Cardiac fibroblast (primary cell): ENCODE results near the gene VPREB1.

Experiments
- DNase-seq, 2 donors: peaks; one replicate each; pipeline versions ENCODE4 v3.0.0 to v3.0.0-alpha.2; 2010; ENCODE audit warnings: low read depth in 2 of 2
- H3K4me3 ChIP-seq, 2 donors: replicated peaks in 1 of 2; 1 replicate in 1 of 2; 2 replicates in 1 of 2; pipeline ENCODE4 v1.5.1; 2011; ENCODE audit warnings: low read depth in 2 of 2, low read length in 2 of 2, mild to moderate bottlenecking in 2 of 2, moderate library complexity in 1 of 2
- TF ChIP-seq, protein P1 (sequence below): IDR thresholded peaks from one replicate; pipeline ENCODE4 v1.5.1; 2011; ENCODE audit warnings: low read depth, mild to moderate bottlenecking, low read length, inconsistent platforms

VPREB1 gene

DNA sequence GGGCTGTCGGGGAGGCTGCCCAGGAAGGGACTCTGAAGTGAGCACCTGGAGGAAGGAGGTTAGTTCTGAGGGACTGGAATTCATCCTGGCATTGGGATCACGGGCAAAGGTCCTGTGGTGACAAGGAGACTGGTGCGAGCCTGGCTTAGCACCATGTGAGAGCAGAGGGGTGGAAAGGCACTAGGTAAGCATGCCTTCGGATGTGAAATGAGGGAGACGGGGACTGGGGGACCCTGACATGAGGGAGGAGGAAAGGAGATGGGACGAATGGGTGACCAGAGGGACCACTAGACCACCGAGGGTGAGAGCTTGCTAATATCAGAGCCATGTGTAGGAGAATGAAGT is 3.1 kb upstream of the VPREB1 start:
- TF ChIP-seq, protein P1, sequence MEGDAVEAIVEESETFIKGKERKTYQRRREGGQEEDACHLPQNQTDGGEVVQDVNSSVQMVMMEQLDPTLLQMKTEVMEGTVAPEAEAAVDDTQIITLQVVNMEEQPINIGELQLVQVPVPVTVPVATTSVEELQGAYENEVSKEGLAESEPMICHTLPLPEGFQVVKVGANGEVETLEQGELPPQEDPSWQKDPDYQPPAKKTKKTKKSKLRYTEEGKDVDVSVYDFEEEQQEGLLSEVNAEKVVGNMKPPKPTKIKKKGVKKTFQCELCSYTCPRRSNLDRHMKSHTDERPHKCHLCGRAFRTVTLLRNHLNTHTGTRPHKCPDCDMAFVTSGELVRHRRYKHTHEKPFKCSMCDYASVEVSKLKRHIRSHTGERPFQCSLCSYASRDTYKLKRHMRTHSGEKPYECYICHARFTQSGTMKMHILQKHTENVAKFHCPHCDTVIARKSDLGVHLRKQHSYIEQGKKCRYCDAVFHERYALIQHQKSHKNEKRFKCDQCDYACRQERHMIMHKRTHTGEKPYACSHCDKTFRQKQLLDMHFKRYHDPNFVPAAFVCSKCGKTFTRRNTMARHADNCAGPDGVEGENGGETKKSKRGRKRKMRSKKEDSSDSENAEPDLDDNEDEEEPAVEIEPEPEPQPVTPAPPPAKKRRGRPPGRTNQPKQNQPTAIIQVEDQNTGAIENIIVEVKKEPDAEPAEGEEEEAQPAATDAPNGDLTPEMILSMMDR = no peak
- no peak for DNase-seq

DNA sequence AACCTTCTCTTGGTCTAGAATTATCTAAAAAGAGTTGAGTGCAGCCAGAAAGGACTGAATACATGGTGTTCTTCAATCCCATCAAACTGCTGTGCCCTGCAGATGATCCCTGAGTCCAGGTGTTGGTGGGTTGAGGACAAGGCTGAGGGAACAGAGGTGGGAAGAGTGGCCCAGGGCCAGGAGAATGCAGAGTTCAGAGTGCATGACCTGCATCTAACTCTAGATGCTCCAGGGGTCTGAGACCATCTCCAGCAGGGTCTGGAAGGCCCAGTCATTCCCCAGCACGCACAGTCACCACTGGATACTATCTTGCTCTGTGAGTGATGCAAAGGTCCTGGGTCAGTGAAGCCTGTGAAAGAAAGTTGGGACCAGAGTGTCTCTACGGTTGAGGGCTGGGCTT is 2.1 kb upstream of the VPREB1 start:
- DNase-seq = no peak
- H3K4me3 ChIP-seq = no peak overlapping the region
- TF ChIP-seq, protein P1 = no peak

More for the DNA sequence above, 3.1 kb upstream of the VPREB1 start:
- H3K4me3 ChIP-seq = no peak overlapping the region

DNA sequence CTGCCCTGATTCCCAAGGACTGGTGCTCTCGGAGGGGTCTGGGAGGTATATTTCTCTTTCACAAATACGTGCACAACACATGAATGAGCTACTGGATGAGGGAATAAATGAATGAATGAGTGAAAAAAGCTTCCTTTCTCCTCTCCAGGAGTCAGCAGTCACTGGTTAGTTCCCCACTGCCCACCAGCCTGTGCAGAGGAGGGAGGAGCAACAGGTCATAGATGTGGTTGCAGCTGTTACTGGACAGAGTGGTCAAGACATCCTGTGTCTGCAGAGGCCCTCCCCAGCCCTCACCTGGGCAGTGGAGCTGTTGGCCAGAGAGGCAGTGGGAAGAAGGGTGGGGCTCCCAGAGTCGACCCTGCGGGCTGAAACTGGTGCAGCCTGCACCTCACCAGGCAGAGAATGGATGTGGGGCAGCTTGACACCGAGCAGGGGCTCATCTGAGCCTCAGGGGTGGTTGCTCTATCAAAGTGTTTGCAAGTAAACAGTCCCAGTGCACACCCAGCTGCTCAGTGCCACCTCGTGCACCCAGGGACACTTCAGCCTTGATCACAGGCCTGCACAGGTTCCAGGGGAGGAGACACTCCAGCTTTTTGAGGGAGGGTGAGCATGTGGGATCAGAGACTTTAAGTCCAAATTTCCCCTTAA is 1.4 kb upstream of the VPREB1 start:
- TF ChIP-seq, protein P1 = no peak
- H3K4me3 ChIP-seq = no peak overlapping the region
- no peak for DNase-seq

DNA sequence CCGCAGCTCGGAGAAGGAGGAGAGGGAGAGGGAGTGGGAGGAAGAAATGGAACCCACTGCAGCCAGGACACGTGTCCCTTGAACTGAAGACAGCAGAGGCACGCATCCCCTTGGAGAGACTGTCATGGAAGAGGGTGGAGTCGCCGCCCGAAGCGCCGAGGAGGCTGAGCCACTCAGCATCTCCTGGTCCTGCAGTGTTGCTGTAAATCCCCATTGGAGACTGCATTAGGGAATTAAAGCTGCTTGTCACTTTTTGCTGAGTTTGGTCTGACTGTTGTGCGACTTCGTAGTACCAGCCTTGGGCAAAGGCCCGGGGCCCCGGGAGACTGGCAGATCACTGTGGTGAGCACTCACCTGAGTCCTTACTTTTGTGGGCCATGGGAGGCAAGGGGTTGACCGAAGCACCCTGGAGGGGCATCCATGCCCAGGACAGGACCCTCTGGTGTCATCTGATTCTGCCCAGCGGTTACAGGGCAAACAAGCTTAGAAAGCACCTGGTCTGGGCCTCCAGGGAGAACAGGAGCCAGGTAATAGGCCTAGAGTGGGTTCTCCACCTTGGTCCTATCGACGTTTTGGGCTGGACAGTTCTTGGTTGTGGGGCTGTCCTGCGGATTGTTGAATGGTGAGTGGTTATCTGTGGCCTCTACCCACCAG is 797 bp downstream of the VPREB1 start:
- no peak overlapping the region for H3K4me3 ChIP-seq
- TF ChIP-seq, protein P1 = no peak

DNA sequence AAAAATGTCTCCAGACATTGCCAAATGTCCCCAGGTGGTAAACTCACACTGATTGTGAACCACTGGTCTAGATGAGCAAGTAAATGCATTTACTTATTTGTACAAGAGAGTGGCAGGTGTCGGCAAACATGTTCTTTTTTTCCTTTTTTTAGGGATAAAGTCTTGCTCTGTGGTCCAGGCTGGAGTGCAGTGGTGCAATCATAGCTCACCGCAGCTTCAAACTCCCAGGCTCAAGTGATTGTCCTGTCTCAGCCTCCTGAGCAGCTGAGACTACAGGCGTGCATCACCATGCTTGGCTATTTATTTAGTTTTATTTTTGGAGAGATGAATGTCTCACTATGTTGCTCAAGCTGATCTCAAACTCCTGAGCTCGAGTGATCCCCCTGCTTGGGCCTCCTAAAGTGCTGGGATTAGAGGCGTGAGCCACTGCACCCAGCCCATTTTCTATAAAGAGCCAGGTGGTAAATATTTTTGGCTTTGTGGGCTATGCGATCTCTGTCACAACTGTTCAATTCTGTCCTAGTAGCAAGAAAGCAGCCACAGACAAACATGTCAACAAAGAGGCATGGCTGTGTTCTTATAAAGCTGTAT is 1.4 kb downstream of the VPREB1 start:
- no peak overlapping the region for H3K4me3 ChIP-seq
- no peak for DNase-seq
- TF ChIP-seq, protein P1 = no peak

More for the DNA sequence above, 797 bp downstream of the VPREB1 start:
- no peak for DNase-seq

DNA sequence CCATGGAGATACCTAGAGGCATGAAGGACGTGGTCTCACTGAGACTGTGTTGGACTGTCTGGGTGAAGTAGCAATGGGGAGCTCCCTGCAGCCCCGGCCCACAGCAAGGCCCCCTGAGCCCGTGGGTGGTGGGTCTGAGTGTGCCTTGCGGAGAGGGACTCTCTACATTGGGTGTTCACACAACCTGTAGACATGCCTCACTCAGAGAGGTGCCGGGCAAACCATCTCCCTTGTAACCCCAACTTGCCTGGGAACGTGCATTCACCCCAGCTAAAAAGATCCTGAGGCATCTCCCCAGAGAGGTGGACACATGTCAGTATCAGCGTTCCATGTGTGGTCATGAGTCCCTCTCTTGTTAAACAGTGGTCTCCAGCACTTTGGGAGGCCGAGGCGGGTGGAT is 2.1 kb downstream of the VPREB1 start:
- no peak for DNase-seq
- no peak overlapping the region for H3K4me3 ChIP-seq
- TF ChIP-seq, protein P1 = no peak
